ENCODE results near the gene AQP11.
"Not testable (repeated sequence)": the region's sequence is repeated elsewhere in the genome, so short reads cannot be mapped to it uniquely, and the experiment has no call there.

AQP11 gene, protein sequence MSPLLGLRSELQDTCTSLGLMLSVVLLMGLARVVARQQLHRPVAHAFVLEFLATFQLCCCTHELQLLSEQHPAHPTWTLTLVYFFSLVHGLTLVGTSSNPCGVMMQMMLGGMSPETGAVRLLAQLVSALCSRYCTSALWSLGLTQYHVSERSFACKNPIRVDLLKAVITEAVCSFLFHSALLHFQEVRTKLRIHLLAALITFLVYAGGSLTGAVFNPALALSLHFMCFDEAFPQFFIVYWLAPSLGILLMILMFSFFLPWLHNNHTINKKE

DNA sequence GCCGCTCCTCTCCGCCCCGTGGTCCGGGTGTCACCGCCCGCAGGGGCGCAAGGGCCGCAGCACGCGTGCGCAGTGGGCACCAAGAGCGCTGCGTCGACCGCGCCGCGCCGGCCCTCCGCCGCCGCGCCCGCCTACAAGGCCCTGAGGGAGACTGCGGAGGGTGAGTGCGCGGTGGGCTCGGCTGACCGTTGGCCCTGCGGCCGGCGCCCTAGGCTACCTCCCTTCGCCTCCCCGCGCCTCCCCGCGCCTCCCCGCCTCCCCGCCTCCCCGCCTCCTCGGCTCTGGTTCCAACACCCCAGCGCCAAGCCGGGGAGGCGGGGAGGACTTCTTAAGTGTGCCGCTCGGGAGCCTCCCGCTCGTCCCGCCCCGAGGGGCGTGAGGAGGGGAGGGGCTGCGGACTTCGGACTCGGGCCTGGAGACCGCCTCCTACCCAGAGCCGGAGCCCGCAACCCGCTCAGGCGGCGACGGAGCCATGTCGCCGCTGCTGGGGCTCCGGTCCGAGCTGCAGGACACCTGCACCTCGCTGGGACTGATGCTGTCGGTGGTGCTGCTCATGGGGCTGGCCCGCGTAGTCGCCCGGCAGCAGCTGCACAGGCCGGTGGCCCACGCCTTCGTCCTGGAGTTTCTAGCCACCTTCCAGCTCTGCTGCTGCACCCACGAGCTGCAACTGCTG lies at the start of gene AQP11:
Gene AQP11 (plus strand): TSS at position 433 of the 673 bp plus-strand sequence. CDS start 40 bp downstream, at position 473.
- peak; percentile 22 to 53 for DNase-seq (ENCODE audit: low read depth in 2 of 2)

DNA sequence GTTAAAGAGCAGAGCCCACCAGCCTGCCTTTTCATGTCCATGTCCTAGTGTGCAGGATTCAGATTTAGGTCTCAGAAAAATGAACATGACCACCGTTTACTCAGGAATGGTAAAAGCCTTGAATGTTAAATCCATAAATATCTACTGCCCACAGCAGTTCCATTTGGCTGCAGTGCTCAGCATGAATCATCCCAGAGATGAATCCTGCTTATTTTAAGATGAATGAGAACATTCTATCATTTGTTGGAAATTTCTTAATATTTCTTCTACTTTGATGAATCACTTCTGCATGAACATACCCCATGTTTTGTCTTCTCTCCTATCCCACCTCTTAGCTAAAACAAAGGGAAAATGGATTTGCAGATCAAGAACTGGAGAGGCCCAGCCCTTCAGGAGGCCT lies 47.5 kb upstream of the AQP11 start:
- DNase-seq (ENCODE audit: low read depth in 2 of 2): no peak

DNA sequence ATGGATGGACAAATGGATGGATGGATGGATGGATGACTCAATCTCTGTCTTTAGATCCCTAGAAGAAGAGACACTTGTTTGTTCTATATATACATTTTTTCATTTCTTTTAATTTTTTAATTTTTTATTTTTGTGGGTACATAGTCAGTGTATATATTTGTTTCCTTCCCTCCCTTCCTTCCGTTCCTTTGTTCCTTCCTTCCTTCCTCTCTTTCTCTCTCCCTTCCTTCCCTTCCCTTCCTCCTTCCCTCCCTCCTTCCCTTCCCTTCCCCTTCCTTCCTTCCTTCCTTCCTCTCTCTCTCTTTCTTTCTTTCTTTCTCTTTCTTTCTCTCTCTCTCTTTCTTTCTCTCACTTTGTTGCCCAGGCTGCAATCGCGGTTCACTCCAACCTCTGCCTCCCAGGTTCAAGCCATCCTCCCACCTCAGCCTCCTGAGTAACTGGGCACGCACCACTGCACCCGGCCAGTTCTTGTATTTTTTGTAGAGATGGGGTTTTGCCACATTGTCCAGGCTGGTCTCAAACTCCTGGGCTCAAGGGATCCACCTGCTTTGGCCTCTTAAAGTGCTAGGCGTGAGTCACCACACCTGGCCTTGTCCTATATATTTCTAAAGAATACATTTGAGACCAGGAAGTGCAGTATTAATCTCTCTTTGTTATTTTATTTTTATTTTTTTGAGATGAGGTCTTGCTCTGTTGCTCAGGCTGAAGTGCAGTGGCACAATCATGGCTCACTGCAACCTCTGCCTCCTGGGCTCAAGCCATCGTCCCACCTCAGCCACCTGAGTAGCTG lies 42.5 kb upstream of the AQP11 start:
- no peak for DNase-seq (ENCODE audit: low read depth in 2 of 2)

DNA sequence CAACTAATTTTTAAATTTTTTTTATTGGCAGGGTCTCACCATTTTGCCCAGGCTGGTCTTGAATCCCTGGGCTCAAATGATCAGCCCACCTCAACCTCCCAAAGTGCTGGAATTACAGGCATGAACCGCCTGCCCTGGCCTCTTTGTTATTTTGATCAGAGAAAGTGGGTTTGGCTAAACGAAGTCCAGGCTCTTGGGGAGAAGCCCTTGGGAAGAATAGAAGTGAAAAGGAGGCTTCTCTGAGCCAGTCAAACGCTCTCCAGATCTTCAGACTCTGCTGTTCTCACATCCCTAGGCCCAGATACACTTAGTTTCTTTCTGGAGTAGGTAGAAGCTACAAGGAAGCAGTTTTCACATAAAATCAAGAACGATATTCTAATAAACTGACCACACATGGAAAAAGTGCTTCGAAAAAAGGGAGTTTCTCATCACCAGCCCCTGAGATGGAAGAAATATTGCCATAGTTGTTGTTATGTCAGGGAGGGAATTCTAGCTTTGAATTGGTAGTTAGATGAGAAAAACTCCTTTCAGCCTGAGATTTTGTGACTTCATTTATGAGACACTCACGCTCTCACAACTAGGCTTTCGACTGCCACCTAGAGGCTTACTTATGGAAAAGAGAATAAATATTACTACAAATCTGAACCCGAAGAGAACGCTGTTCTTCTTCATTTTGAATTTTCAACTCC lies 41.7 kb upstream of the AQP11 start:
- no peak for DNase-seq (ENCODE audit: low read depth in 2 of 2)

DNA sequence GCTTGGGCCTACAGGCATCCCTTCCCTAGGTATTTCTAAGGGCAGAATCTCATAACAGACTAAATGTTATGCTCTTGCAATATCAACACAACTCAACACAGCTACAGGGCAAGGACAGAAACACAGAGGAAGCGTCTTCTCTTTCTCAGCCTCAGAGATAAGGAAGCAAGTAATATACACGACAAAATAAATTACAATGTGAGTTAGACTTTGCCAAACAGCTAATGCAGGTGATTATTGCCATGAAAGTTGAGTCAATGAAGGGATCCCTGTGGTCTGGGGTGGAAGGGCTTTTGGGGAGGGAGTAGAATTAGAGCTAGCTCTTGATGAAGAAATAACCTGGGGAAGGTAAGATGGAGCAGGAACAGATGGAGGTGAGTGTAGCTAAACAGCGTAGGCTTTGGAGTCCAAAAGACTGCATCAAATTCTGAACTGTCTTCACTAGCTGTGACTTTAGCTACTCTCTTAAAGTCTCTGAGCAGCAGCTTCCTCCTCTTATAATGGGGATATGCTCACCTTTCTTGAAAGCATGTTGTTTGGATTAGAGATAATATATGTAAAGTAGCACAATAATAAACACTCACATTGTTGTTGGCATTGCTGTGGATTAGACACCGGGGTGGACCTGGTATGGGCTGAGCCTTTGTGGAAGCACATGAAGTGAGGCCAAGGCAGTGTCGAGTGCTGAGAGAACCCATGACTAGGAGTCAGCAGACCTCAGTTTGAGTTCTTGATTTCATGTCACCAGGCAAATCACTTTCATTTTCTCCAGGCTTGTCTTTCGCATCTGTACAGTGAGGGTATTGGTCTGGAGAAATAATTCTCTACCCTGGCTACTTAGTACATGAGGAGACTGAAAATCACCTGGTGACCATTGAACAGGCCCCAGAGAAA lies 41.0 kb upstream of the AQP11 start:
- no peak for DNase-seq (ENCODE audit: low read depth in 2 of 2)

DNA sequence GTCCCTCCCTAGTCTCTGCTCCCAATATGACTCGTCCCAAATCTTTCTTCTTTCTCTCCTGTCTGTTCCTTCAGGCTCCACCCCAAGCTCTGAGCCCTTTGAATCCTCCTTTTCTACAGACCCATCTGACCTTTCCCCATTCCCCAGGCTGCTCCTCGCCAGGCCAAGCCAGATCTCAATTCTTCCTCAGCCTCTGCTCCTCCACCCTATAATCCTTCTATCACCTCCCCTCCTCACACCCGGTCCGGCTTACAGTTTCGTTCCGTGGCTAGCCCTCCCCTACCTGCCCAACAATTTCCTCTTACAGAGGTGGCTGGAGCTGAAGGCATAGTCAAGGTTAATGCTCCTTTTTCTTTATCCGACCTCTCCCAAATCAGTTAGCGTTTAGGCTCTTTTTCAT lies 38.3 kb upstream of the AQP11 start:
- DNase-seq (ENCODE audit: low read depth in 2 of 2): not testable (repeated sequence)

DNA sequence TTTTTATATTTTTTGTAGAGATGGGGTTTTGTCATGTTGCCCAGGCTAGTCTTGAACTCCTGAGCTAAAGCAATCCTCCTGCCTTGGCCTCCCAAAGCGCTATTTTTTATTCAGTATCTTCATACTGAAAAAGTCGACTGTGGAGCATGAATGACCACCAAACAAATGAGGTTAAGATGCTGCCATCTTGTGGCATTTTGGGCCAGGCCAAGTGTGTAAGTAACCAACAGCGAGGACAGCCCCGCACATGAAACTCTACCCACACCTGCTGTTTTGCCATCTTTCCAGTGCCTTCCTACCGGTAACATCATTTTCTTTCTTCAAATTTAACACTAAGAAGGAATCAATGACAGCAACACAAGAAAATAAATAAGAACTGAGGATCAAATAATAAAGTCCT lies 32.2 kb upstream of the AQP11 start:
- DNase-seq (ENCODE audit: low read depth in 2 of 2): no peak

DNA sequence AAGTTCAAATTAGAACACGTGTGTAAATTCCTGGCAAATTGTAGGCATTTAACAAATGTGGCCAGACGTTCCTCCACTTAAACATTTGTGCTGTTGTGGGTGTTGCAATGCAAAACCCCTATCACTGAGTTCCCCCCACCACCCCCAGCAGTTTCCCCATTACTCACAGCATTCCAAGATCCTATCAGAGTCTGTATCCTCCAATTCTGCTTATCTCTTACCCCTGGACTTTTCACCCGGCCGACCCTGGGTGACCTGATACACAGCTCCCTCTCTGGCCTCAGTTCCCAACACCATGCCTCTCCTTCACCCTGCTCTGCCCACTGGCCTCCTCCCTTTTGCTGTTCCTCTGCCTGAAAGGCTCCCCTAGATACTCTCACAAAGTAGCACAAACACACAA lies 31.4 kb upstream of the AQP11 start:
- DNase-seq (ENCODE audit: low read depth in 2 of 2): no peak

DNA sequence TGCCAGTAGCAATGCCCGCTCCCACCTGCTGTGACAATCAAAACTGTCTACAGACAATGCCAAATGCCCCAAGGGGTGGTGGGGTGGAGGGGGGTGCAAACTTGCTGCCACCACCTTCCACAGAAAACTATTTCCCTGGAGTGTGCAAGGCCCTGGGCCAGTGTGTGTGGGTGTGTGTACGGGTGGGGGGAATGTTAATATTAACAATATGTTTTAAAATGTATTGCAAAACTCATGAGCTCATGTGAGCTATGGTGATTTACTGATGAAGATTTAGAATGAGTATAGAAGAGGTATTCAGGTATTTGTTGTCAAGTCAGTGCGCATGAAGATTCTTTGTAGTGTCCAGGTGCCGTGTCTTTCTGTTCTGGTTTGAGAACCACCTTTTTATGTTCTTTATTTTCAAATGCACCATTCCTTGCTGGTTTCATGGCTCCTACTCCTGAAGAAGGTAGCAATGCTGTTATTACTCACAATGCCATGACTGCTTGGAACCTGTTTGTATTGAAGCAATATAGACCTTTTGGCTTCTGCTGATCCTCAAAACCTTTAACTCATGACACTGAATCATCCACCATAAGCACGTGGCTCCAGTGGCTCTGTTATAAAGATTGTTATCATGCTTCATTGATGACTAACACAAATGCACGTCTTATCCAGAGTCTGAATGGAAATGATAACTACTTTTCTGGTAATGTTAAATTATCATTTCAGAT lies 29.9 kb upstream of the AQP11 start:
- no peak for DNase-seq (ENCODE audit: low read depth in 2 of 2)

DNA sequence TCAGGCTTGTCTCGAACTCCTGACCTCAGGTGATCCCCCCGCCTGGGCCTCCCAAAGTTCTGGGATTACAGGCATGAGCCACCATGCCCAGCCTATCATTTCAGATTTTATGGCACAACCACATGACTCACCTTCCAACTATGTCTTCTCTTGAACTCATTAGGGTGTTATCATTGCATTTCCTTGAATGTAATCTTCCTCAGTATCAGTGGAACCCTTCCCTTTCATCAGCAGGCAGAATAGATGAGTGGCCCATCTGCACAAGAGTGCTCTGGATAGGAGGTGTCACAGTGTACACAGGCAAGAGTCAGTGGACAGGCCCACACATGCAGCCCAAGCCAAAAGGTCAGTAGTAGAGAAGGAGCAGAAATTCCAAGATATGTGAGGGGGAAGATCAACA lies 29.1 kb upstream of the AQP11 start:
- DNase-seq (ENCODE audit: low read depth in 2 of 2): no peak

DNA sequence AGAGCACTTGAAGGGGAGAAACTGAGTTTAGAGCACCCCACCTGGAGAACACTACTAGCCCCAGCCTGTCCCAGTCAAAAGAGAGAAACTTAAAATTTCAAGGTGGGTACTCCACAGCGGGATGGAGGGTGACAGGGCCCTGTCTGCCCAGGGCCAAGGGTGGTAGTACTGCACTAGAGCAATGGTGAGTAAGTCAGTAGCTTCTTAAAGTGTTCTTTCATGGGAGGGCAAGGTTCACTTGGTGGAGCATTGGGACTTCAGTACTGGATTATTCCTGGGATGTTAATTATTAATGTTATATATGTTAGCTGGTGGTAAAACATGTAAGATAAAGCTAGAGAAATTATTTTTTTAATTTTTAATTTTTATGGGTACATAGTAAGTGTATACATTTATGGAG lies 28.5 kb upstream of the AQP11 start:
- DNase-seq (ENCODE audit: low read depth in 2 of 2): no peak

DNA sequence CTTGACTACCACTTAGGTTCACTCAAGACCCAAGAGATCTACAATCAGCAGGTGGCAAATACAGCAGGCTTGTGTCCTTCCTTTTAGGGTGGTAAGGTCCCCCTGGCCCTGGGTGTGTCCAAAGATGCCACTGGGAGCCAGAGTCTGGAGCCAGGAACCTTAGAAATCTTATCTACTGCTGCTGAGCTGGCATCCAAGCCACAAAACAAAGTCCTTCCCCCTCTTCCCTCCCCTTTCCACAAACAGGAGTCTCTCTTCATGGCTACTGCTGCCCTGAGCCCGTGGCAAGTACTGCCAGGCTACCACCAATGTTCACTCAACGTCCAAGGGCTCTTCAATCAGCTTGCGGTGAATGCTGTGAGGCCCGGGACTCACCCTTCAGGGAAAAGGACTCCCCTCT lies 21.4 kb upstream of the AQP11 start:
- DNase-seq (ENCODE audit: low read depth in 2 of 2): no peak

DNA sequence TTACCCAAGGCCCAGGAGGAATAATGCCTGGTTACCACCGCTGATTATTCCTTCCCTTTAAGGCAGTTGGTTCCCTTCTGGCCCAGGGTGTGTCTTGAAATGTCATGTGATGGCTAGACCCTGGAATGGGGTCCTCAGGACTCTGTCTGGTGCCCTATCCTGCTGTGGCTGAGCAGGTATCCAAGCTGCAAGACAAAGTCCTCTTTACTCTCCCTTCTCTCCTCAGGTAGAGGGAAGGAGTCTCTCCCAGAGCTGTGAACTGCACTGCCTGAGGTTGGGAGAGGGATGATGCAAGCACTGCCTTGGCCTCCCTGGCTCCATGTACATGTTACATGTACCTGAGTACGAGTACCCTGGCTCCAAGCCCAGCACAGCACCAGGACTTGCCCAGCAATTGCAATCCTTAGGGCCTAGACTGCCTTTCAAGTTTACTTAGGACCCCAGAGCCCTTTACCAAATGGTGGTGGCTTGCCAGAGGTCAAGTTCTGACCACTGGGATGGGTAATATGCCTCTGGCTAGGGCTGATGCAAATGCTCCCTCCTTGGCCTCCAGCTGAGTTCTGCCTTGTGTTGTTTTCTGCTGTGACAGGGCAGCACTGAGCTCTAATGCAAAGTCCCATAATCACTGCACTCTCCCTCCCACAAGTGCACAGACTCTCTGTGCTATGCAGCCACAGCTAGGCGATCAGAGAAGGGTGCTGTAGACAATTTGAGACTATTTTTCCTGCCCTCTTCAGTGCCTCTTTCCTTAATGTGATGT lies 20.7 kb upstream of the AQP11 start:
- DNase-seq (ENCODE audit: low read depth in 2 of 2): no peak

DNA sequence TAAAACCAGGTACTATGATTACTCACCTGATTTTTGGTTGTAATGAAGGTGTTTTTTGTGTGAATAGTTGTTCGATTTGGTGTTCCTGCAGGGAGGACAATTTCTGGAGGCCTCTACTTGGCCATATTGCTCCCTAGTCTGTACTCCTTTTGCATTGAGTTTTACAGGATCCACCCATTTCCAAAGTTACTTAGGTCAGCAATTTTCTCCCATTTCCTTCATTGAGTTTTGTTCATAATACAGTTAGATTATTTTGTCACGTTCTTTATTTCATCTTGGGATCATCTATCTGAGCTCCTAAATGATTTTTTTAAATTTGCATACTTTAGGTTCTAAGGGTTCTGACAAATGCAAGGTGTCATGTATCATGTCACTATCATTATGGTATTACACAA lies 20.1 kb upstream of the AQP11 start:
- no peak for DNase-seq (ENCODE audit: low read depth in 2 of 2)

DNA sequence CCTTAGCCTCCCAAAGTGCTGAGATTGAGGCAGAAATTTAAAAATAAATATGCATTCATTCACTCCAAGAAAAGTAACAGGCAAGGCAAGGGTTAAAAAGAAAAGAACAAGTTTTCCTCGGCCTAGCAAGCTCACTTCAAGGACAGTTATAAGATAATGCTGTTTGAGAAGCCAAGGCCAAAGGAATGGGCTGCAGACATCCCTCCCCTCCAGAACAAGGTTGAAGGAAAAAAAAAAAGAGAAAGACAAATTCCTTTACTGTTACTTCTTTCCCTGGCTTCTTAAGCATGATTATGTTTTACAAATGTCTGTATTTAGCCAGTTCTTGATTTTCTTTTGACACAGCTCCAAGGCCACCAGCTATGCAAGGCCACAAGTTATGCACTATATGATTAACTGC lies 18.9 kb upstream of the AQP11 start:
- DNase-seq (ENCODE audit: low read depth in 2 of 2): not testable (repeated sequence)

DNA sequence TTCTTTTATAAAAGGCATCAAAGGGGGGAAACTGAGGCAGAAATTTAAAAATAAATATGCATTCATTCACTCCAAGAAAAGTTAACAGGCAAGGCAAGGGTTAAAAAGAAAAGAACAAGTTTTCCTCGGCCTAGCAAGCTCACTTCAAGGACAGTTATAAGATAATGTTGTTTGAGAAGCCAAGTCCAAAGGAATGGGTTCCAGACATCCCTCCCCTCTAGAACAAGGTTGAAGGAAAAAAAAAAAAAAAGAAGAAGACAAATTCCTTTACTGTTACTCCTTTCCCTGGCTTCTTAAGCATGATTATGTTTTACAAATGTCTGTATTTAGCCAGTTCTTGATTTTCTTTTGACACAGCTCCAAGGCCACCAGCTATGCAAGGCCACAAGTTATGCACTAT lies 14.3 kb upstream of the AQP11 start:
- DNase-seq (ENCODE audit: low read depth in 2 of 2): not testable (repeated sequence)

DNA sequence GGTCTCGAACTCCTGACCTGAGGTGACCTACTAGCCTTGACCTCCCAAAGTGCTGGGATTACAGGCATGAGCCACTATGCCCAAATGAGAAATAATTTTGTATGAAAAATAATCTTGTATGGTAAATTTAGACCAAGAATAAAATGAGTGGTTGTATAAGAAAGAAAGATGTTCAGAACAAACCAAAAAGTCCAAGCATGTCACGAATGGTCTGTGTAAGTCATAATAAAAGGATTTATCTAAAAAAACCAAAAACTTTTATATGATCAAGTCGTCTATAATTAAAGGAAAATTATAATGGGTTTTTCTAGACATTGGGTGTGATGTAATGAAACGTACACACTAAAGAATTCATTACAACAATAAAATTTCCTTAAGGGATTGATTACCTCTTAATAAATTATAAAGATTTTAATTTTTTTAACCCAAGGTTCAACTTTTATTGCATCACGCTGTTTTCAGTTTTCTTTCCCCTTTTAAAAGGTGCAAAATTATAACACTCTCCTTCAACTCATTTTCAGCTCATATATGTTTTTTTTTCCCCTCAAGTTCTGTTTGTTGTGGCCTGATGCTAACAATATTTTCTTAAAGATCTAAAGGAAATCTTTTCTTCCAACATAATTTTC lies 8.9 kb upstream of the AQP11 start:
- no peak for DNase-seq (ENCODE audit: low read depth in 2 of 2)

DNA sequence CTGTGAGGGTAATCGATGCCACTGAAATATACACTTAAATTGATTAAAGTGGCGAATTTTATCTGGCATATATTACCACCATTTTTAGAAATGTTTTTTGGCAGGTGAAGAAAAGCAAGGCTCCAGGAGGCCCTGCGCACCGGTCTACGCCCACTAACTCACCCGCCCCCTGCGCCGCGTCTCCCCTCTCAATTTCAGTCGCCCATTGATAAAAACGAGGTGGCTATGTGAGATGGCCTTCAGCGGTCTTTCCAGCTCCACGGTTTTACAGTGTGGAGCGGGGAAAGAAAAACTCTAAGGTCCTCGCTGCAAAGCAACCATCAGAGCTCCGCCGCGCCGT lies 602 bp upstream of the AQP11 start:
- no peak for DNase-seq (ENCODE audit: low read depth in 2 of 2)

DNA sequence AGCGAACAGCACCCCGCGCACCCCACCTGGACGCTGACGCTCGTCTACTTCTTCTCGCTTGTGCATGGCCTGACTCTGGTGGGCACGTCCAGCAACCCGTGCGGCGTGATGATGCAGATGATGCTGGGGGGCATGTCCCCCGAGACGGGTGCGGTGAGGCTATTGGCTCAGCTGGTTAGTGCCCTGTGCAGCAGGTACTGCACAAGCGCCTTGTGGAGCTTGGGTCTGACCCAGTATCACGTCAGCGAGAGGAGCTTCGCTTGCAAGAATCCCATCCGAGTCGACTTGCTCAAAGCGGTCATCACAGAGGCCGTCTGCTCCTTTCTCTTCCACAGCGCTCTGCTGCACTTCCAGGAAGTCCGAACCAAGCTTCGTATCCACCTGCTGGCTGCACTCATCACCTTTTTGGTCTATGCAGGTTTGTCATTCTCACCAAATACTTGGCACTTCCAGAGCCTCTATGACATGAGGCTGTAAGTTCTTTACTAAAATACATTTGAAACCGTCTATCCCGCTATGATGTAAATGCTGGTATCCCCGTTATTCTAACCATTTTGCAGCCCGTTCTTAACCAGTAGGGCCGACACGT lies 535 bp downstream of the AQP11 start:
- no peak for DNase-seq (ENCODE audit: low read depth in 2 of 2)
